HG03442 (cell line): ENCODE results near the gene PPP1R26.
"Not testable (repeated sequence)": the region's sequence is repeated elsewhere in the genome, so short reads cannot be mapped to it uniquely, and the experiment has no call there.

Source experiments
- ATAC-seq: cut with Tn5 transposase; IDR thresholded peaks from one replicate; pipeline ENCODE4 v1.9.1; 2021; ENCODE audit warnings: mild to moderate bottlenecking, moderate library complexity; ENCODE audit not compliant: unreplicated experiment

Gene PPP1R26

DNA sequence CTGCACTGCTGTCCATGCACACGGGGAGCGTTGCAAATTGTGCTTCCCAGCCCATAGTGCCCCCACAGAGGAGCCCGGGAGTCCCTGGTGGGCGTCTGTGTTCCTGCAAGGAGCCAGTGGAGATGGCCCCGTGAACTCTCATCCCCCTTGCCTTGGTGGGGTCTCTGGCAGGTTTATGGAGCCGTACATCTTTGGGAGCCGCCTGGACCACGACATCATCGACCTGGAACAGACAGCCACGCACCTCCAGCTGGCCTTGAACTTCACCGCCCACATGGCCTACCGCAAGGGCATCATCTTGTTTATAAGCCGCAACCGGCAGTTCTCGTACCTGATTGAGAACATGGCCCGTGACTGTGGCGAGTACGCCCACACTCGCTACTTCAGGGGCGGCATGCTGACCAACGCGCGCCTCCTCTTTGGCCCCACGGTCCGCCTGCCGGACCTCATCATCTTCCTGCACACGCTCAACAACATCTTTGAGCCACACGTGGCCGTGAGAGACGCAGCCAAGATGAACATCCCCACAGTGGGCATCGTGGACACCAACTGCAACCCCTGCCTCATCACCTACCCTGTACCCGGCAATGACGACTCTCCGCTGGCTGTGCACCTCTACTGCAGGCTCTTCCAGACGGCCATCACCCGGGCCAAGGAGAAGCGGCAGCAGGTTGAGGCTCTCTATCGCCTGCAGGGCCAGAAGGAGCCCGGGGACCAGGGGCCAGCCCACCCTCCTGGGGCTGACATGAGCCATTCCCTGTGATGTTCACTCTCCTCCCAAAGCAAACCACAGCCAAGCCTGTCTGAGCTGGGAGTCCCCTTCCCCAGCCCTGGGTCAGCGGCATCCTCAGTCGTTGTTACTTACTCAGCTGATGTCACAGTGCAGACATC is 24.0 kb downstream of the PPP1R26 start:
- ATAC-seq: no peak

- no peak for ATAC-seq
Observed at GRCh38 chr9:135504262-135505243, 25.0 kb downstream of the PPP1R26 start.

DNA sequence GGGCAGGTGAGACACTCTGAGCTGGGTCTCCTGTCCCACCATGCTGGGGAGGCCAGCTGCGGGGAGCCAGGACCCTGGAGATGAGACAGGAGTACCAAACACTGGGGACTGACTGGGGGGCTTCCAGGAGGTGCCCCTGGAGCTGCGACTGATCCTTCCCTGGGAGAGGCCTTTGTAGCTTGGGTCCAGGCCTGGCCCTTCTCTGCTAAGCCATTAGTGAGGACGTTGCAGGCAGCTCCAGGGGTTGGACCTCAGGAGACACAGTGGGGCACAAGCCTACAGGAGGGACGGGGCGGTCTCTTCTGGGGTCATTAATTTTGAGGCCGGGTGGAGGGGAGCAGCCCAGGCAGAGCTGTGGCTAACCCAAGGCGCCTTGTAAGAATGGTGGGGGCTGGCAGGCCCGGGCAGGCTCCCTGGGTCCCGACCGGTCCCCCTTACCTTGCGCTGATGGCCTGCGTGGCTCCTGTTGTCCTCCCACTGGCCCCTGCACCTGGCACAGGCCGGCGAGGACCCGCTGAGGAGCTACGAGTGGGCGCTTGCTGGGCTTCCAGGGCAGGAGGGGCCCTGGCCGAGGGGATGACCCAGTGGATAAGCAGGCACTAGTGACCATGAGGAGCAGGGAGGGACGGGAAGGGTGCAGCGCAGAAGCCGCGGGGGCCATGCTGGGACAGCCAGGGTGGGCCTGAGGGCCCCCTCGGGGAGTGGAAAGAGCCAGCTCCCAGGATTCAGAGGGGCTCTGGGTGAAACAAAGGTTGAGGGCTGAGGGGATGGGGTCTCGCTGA is 26.0 kb downstream of the PPP1R26 start:
- ATAC-seq: no peak

GRCh38 chr9:135506327-135507103 is 26.9 kb downstream of the PPP1R26 start:
- ATAC-seq: no peak

DNA sequence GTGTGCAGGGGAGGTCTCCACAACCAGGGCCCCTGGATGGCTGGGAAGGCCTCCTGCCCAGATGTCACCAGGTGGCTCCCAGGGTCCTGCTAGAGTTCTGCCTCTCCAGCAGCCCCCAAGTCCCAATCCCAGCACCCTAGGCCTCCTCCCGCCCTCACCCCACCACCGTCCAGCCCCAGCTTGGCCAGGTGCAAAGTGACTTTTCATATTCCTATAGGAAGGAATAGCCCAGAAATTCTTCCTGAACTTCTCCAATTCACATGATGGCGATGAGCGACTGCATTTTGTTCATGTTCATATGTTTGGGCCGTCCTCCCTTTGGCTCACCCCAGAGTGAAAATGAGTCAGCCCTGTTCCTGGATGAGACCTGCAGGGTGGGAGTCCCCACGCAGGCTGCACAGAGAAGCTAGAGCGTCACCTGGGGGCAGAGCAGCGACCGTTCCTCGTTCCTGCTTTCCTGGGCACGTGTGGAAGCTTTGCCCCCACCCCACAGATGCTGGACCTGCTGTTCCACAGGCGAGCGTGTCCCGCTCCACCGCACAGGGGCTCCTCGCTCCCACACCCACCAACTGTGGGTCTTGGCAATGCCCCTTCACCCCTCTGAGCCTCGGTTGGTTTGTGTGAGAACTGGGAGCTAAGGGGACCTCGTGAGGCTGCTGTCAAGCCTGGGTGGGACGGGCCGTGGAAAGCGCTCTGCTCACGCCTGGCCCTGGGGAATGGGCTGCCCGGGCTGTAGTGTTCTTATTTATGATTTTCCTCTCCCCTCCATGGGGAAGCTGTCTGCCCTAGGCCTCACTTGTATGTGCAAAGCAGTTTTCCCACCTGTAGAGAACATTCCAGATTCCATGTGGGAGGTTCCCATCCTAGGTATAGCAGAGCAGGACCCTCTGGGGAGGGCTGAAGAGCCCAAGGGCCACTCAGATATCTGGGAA is 27.8 kb downstream of the PPP1R26 start:
- no peak for ATAC-seq

DNA sequence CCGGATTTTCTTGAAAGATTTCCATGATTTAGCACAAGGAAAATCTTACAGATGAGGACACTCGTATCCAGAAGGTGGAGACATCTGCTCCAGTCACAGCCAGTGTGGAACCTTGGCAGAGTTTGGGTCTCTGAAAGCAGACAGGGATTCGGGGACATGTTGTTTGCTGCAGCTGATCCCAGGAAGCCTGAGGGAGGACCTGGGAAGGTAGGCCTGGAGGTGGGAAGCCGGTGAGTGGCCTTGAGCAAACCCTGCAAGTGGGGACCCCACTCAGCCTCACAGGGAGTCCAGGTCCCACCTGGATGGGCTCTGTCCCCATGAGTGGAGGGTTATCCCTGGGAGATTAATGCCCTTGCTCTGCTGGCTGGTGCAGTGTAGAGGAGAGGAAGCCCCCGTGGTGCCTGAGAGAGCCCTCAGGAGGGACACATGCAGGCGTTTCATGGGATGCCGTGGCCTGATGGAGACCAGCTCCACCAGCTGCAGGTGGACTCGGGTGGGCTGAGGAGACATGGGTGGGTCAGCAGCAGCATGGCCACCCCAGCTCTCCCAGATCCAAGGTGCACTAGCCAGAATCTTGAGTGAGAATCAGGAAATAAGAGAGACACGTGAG is 28.7 kb downstream of the PPP1R26 start:
- ATAC-seq: no peak

DNA sequence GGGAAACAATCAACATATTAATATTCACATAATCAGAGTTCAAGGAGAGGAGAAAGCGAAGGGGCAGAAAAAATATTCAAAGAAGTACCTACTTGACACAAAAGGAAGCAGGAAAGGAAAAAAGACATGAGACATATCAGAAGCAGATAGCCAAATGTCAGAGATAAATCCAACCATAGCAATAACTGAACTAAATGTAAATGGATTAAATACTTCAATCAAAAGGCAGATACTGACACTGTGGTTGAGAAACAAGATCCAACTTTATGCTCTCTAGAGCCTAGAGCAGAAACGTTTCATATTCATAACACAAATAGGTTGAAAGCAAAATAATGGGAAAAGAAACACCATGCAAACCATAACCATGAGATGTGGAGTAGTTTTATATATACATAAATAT is 29.9 kb downstream of the PPP1R26 start:
- no peak for ATAC-seq

GRCh38 chr9:135512241-135512603 is 32.6 kb downstream of the PPP1R26 start:
- no peak for ATAC-seq

DNA sequence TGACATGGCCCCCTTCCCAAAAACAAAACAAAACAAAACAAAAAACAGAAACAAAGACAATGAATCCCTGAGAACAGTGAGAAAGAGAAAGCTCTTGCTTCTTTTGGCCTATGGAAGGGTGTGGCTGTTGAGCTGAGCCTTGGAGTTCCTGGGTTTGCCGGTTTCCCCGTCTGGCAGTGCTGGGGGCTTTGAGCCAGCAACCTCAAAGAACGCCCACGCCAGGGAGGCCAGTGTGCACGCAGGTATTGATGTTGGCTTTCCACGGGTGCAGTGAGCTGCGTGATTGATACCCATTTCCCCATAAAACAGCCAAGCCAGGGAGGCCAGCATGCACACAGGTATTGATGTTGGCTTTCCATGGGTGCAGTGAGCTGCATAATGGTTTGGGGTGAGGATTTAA is 33.3 kb downstream of the PPP1R26 start:
- no peak for ATAC-seq

DNA sequence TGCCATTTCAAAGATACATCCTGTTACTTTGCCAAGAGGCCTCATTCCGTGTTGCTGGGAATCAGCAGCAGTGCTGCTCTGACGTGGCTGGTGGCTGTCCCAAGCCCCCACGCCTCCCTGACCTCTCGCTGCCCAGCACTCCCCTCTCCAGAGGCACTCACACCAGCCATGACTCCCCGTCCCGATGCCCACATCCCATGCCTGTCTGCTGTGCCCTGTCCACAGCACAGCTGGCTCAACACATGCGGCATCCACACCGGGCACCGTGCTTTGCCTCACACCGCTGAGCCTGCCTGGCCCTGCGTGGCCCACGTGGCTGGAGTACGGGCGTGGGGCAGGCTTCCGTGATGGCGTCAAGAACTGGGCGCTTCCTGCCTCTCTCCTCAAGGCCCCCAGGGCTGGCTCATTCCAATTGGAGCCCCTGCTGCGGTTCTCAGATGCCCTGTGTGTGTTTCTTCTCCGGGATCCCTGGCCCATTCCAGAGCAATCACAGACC is 33.8 kb downstream of the PPP1R26 start:
- no peak for ATAC-seq

- ATAC-seq: not testable (repeated sequence)
Observed at GRCh38 chr9:135513906-135514305, 34.3 kb downstream of the PPP1R26 start.

GRCh38 chr9:135514342-135515082 is 34.9 kb downstream of the PPP1R26 start:
- ATAC-seq: no peak

GRCh38 chr9:135515083-135515951 is 35.7 kb downstream of the PPP1R26 start:
- ATAC-seq: no peak

- ATAC-seq: no peak
Observed at GRCh38 chr9:135516132-135516860, 36.7 kb downstream of the PPP1R26 start.

- no peak for ATAC-seq
Observed at GRCh38 chr9:135517407-135517822, 37.8 kb downstream of the PPP1R26 start.
